B cell (primary cell): Measurements from ENCODE around the gene HOTAIR.

Experiments used
- CTCF ChIP-seq: fragments of 200-600 bp; IDR thresholded peaks from one replicate; pipeline ENCODE4 v1.8.0; 2022; ENCODE audit warnings: antibody characterized with exemption, mild to moderate bottlenecking
- EZH2 ChIP-seq: IDR thresholded peaks from 2 replicates; pipeline ENCODE4 v1.6.1; 2012; ENCODE audit warnings: borderline replicate concordance, low read depth, mild to moderate bottlenecking, moderate library complexity, low read length; ENCODE audit not compliant: insufficient read depth, poor library complexity, severe bottlenecking

- no peak for TF ChIP-seq CTCF
- TF ChIP-seq EZH2, result no peak
Observed at GRCh38 chr12:53967421-53967925, 7.3 kb downstream of the HOTAIR start.
